Effector memory CD4-positive, alpha-beta T cell (primary cell): ENCODE data around the gene CNGA2.
"Not testable (repeated sequence)": the region's sequence is repeated elsewhere in the genome, so short reads cannot be mapped to it uniquely, and the experiment has no call there.

ENCODE experiments used
- DNase-seq, 3 donors: peaks; one replicate each; pipeline ENCODE4 v3.0.0-alpha.2; 2020
- H3K27ac ChIP-seq: 2 replicates; pipeline ENCODE4 v1.7.0; 2013; ENCODE audit warnings: mild to moderate bottlenecking, low read length, moderate library complexity; ENCODE audit not compliant: insufficient read depth, poor library complexity, severe bottlenecking
- H3K27me3 ChIP-seq: replicated peaks from 2 replicates; pipeline ENCODE4 v1.7.0; 2013; ENCODE audit warnings: mild to moderate bottlenecking, low read length; ENCODE audit not compliant: insufficient read depth, control insufficient read depth, poor library complexity, severe bottlenecking
- H3K36me3 ChIP-seq: 2 replicates; pipeline ENCODE4 v1.7.0; 2013; ENCODE audit warnings: mild to moderate bottlenecking, low read length, moderate library complexity; ENCODE audit not compliant: control insufficient read depth, insufficient read depth
- H3K4me1 ChIP-seq: 2 replicates; pipeline ENCODE4 v1.7.0; 2013; ENCODE audit warnings: low read length, mild to moderate bottlenecking; ENCODE audit not compliant: control insufficient read depth, insufficient read depth, poor library complexity, severe bottlenecking
- H3K4me3 ChIP-seq: 2 replicates; pipeline ENCODE4 v1.7.0; 2013; ENCODE audit warnings: low read length, low read depth, mild to moderate bottlenecking; ENCODE audit not compliant: insufficient read depth, poor library complexity, severe bottlenecking
- H3K9me3 ChIP-seq: 2 replicates; pipeline ENCODE4 v1.7.0; 2013; ENCODE audit warnings: mild to moderate bottlenecking, low read length, moderate library complexity; ENCODE audit not compliant: control insufficient read depth
- total RNA-seq, 3 donors: gene quantifications; one replicate each; lab custom pipeline; 2026; lab: John Stamatoyannopoulos, UW

Gene CNGA2
- total RNA-seq, result 0 reads per million in 3 donors

DNA sequence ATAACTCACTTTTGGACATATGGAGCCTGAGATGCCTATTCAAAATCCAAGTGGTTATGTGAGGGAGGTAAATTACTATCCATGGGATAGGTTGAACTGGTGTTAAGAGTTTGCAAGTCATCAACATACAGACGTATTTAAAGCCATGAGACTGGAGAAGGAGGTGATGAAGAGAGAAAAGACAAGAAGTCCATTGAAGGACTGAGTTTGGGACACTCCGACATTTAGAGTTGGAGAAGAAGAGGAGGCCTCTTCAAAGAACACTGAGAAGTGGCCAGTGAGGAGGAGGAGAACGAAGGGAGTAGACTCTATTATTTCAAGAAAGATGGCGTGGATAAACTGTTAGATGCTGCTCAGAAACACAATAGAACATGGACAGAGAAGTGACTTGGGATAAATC is at the start of gene CNGA2:
Gene CNGA2 (plus strand): TSS at position 301 of the 400 bp plus-strand sequence. CDS start 3,738 bp downstream, outside the sequence.
- Histone ChIP-seq H3K36me3 (no peaks in the 10 kb centered on the region), H3K9me3 (no peaks in the 10 kb centered on the region), H3K27me3 (no peaks in the 10 kb centered on the region), H3K4me3 (no peak within 1 kb of the TSS), H3K4me1 (no peaks in the 10 kb centered on the region), H3K27ac (no peak within 1 kb of the TSS)
- DNase-seq, result no peak

- H3K4me3 ChIP-seq, result no peak overlapping the region
- H3K27ac ChIP-seq, result no peak overlapping the region
- no peak for DNase-seq
- no peaks in the 10 kb centered on the region for H3K9me3 ChIP-seq
- no peaks in the 10 kb centered on the region for H3K27me3 ChIP-seq
- no peaks in the 10 kb centered on the region for H3K36me3 ChIP-seq
- H3K4me1 ChIP-seq, result no peaks in the 10 kb centered on the region
Observed at GRCh38 chrX:151687635-151688034, 46.9 kb upstream of the CNGA2 start.

GRCh38 chrX:151688695-151689094 is 45.9 kb upstream of the CNGA2 start:
- H3K4me1 ChIP-seq, result no peaks in the 10 kb centered on the region
- no peaks in the 10 kb centered on the region for H3K36me3 ChIP-seq
- no peak for DNase-seq
- no peaks in the 10 kb centered on the region for H3K27me3 ChIP-seq
- no peaks in the 10 kb centered on the region for H3K9me3 ChIP-seq
- no peak overlapping the region for H3K27ac ChIP-seq
- no peak overlapping the region for H3K4me3 ChIP-seq

DNA sequence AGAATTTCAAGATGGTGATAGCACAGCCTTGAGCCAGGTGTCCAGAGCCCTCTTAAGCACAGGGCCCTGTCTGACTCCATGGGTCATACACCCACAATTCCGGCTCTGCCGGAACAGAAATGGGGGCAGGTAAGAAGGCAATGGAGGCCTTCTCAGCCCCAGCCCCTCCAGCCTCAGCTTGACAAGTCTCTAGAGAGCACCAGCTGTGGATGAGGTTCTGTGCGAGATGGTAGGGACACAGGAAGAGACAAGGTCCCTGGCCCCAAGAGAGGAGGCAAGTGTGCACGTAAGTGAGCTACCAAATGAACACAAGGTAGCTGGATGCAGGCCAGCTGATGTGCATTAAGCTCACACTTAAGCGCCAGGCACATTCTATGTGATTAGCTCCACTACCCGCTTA is 41.7 kb upstream of the CNGA2 start:
- Histone ChIP-seq H3K9me3 (no peaks in the 10 kb centered on the region), H3K27ac (no peak overlapping the region), H3K36me3 (no peaks in the 10 kb centered on the region), H3K4me3 (no peak overlapping the region), H3K27me3 (no peaks in the 10 kb centered on the region), H3K4me1 (no peaks in the 10 kb centered on the region)
- DNase-seq, result no peak

DNA sequence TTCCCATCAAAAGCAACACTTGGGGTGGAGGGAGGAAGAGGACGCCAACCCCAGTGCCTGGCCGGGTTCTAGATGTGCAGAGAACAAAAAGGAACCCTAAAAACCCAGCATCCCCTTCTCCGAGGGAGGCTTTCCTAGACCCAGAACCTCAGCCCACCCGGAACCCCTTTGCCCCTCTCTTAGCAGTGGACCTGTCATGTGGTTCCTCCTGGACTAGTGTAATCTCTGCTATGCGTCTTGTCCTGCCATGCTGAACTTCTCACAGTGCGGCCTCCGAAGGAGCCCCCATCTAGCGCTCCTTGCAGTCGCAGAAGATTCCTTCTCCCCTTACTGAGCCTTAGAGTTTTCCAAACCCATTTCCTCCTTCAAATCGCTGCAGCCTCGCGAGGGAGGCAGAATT is 40.4 kb upstream of the CNGA2 start:
- no peaks in the 10 kb centered on the region for H3K27me3 ChIP-seq
- DNase-seq, result no peak
- no peaks in the 10 kb centered on the region for H3K36me3 ChIP-seq
- H3K27ac ChIP-seq, result no peak overlapping the region
- no peaks in the 10 kb centered on the region for H3K9me3 ChIP-seq
- H3K4me1 ChIP-seq, result no peaks in the 10 kb centered on the region
- no peak overlapping the region for H3K4me3 ChIP-seq

DNA sequence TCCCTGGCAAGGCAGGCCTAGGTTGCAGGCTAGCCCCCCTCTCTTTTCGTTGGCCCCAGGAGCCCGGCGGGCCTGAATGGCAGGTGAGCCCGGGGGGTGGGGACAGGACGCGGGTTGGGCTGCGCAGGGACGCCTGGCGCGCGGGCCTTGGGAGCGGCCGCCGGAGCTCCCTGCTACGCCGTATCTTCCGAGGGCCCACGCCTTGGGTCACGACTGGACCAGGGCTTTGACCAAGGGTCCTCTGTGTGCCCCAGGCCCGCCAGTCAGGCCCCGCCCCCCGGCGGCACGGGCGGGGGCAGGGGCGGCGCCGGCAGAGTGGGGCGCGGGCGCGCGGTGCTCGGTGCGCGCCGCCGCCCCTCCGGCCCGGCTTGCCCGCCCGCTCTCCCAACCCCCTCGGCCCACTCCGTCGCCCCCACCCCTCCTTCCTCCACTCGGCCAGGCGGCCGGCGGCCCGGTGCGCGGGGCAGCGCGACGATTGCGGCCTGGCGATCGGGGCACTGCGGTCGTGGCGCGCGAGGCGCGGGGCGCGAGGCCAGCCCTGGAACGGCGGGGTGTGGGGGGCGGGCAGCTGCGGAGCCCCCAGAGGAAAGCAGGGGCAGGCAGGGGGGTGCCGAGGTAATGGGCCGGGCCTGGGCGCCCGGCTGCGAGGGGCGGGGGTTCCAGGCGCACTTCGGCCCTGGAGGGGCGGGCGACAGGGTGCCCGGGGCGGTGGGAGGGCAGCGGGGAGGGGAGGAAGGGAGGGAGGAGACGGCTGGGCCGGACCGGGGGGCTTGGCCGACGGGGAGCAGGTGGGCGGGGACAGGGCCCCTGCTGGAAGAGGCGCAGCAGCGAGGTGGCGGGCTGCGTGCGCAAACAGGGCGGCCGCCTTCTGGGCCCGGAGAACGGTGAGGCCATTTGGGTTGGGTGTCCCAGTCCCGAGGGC is 39.6 kb upstream of the CNGA2 start, which contains the start of gene PRRG3:
Gene PRRG3 (plus strand): TSS at position 798 of the 922 bp plus-strand sequence. CDS start 3,357 bp downstream, outside the sequence.
- no peak for DNase-seq
- Histone ChIP-seq H3K4me1 (no peaks in the 10 kb centered on the region), H3K9me3 (no peaks in the 10 kb centered on the region), H3K27me3 (no peaks in the 10 kb centered on the region), H3K4me3 (no peak within 1 kb of the TSS), H3K27ac (no peak within 1 kb of the TSS), H3K36me3 (no peaks in the 10 kb centered on the region)

DNA sequence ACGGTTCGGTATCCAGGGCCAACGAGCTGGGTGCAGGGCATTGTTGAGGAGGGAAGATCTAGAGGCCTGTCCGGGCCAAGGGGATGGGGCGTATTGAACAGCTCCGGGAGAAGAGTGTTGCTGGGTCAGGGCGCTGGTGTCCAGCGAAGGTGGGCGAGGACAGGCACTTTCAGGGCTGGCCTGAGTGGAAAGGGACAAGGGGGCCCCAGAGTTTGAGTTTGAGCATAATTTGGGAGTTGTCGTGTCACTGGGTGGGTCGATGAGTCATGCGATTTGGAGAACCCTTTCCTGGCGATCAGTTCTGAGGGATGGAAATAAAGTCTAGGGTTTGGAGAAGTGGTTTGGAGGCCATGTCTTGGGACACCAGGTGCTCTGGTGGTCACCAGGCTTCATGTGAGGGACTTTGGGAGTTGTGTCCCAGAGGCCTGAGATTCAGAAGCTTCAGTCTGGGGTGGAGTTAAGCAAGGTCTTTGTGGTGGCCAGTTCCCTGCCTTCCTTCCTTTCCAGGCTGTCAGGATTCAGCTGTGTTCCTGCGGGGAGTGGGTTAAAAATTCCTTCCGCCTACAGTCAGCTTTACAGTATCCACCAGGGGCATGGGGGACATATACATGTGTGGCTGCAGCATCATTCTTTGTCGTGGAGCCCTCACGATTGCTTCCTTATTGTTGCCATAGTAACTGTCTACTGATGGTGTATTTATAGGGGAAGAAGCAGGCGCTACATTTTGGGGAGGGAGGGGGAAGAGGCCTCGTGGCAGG is 38.8 kb upstream of the CNGA2 start:
- Histone ChIP-seq H3K4me1 (no peaks in the 10 kb centered on the region), H3K27ac (no peak overlapping the region), H3K27me3 (no peaks in the 10 kb centered on the region), H3K9me3 (no peaks in the 10 kb centered on the region), H3K4me3 (no peak overlapping the region), H3K36me3 (no peaks in the 10 kb centered on the region)
- no peak for DNase-seq

DNA sequence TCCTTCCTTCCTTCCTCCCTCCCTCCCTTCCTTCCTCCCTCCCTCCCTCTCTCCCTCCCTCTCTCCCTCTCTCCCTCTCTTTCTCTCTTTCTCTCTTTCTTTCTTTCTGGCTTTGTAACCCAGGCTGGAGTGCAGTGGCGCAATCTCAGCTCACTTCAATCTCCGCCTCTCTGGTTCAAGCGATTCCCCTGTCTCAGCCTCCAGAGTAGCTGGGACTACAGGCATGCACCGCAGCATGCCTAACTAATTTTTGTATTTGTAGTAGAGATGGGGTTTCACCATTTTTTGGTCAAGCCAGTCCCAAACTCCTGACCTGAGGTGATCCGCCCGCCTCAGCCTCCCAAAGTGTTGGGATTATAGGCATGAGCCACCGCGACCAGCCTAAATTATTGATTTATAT is 37.5 kb upstream of the CNGA2 start:
- not testable (repeated sequence) for H3K9me3 ChIP-seq, H3K27ac ChIP-seq, DNase-seq, H3K27me3 ChIP-seq, H3K4me1 ChIP-seq, H3K4me3 ChIP-seq, H3K36me3 ChIP-seq

GRCh38 chrX:151697522-151697921 is 37.0 kb upstream of the CNGA2 start:
- Histone ChIP-seq H3K9me3 (no peaks in the 10 kb centered on the region), H3K36me3 (no peaks in the 10 kb centered on the region), H3K4me3 (no peak overlapping the region), H3K4me1 (no peaks in the 10 kb centered on the region), H3K27ac (no peak overlapping the region), H3K27me3 (no peaks in the 10 kb centered on the region)
- no peak for DNase-seq

- H3K4me3 ChIP-seq, result no peak overlapping the region
- DNase-seq, result no peak
- H3K9me3 ChIP-seq, result no peaks in the 10 kb centered on the region
- H3K27ac ChIP-seq, result no peak overlapping the region
- no peaks in the 10 kb centered on the region for H3K27me3 ChIP-seq
- H3K4me1 ChIP-seq, result no peaks in the 10 kb centered on the region
- H3K36me3 ChIP-seq, result no peaks in the 10 kb centered on the region
Observed at GRCh38 chrX:151698485-151698884, 36.1 kb upstream of the CNGA2 start.
